PC-9 (cell line): ENCODE measurements around the gene CACNA1B. TPM values are rescaled to one million over a fixed set of nuclear protein-coding genes. Genes with fewer than 3 reads are reported as not detected.

Source experiments
- BruUV-seq: library from RNA; stranded (reverse); fragments of 400-500 nt; replicated peaks from 2 replicates; lab custom pipeline; 2021; lab: Mats Ljungman, UMichigan
- CTCF ChIA-PET: fragments of 300-600 bp; sonication (Branson Sonifier 250); formaldehyde crosslinking; loops from one replicate; lab custom pipeline; 2022; ENCODE audit warnings: antibody characterized with exemption; lab: Charles Lee
- POLR2A ChIA-PET: fragments of 300-600 bp; sonication (Branson Sonifier 250); formaldehyde crosslinking; loops from one replicate; lab custom pipeline; 2022; ENCODE audit warnings: antibody characterized with exemption; ENCODE audit not compliant: unreplicated experiment; lab: Charles Lee
- DNase-seq, 2 experiments: peaks; one replicate each; pipeline versions ENCODE4 v3.0.0 to v3.0.0-alpha.2; 2015 to 2022; ENCODE audit warnings: mixed read lengths in 1 of 2
- H2AFZ ChIP-seq: fragments of 200-600 bp; sonication (generic); 2 replicates; pipeline ENCODE4 v1.8.1; 2017; ENCODE audit warnings: antibody characterized with exemption
- H3F3A ChIP-seq: fragments of 200-600 bp; sonication (generic); 2 replicates; pipeline ENCODE4 v1.8.1; 2017; ENCODE audit warnings: antibody characterized with exemption, mild to moderate bottlenecking, low read depth; ENCODE audit not compliant: insufficient read depth
- H3K27ac ChIP-seq: fragments of 200-600 bp; sonication (generic); 2 replicates; pipeline ENCODE4 v1.6.1; 2016; ENCODE audit warnings: mixed run types
- H3K27me3 ChIP-seq: fragments of 200-600 bp; sonication (generic); 2 replicates; pipeline ENCODE4 v1.6.1; 2016; ENCODE audit warnings: low read depth, mixed run types; ENCODE audit not compliant: insufficient read depth
- H3K36me3 ChIP-seq: fragments of 200-600 bp; sonication (generic); 2 replicates; pipeline ENCODE4 v1.6.1; 2016; ENCODE audit warnings: low read depth, mixed run types
- H3K4me1 ChIP-seq: fragments of 200-600 bp; sonication (generic); replicated peaks from 2 replicates; pipeline ENCODE4 v1.6.1; 2016; ENCODE audit warnings: mixed run types; ENCODE audit not compliant: insufficient read depth
- H3K4me2 ChIP-seq: fragments of 200-600 bp; sonication (generic); 2 replicates; pipeline ENCODE4 v1.6.1; 2017; ENCODE audit warnings: mixed run types
- H3K4me3 ChIP-seq: fragments of 200-600 bp; sonication (generic); 2 replicates; pipeline ENCODE4 v1.6.1; 2016; ENCODE audit warnings: mixed run types
- H3K79me2 ChIP-seq: fragments of 200-600 bp; sonication (generic); 2 replicates; pipeline ENCODE4 v1.6.1; 2017; ENCODE audit warnings: low read depth, mixed run types
- H3K9me2 ChIP-seq: fragments of 200-600 bp; sonication (generic); 2 replicates; pipeline ENCODE4 v1.8.1; 2017; ENCODE audit warnings: mild to moderate bottlenecking; ENCODE audit not compliant: insufficient read depth
- H3K9me3 ChIP-seq: fragments of 200-600 bp; sonication (generic); 2 replicates; pipeline ENCODE4 v1.8.1; 2016; ENCODE audit warnings: low read depth; ENCODE audit not compliant: insufficient read depth
- H4K20me1 ChIP-seq: fragments of 200-600 bp; sonication (generic); 2 replicates; pipeline ENCODE4 v1.8.1; 2017; ENCODE audit not compliant: insufficient read depth
- EZH2 ChIP-seq: fragments of 200-600 bp; sonication (generic); IDR thresholded peaks from 2 replicates; pipeline ENCODE4 v1.8.0; 2017; ENCODE audit warnings: antibody characterized with exemption, low read depth
- intact Hi-C: fragments of 100-400 bp; cut with micrococcal nuclease; formaldehyde crosslinking; loops from one replicate; pipeline ENCODE4 v1.10.0; 2022; ENCODE audit not compliant: unreplicated experiment
- total RNA-seq: library from RNA; stranded (reverse); gene quantifications from 2 replicates; pipeline ENCODE4 v1.2.3, GENCODE V29; 2021
- TF ChIP-seq, protein P1 (sequence below): fragments of 200-600 bp; sonication (generic); conservative IDR thresholded peaks from 2 replicates; pipeline ENCODE4 v1.6.1; 2017; ENCODE audit warnings: mixed run types, antibody characterized with exemption, mild to moderate bottlenecking, moderate library complexity

The CACNA1B gene
- total RNA-seq, 1 experiment from 2014 or later: not detected

DNA sequence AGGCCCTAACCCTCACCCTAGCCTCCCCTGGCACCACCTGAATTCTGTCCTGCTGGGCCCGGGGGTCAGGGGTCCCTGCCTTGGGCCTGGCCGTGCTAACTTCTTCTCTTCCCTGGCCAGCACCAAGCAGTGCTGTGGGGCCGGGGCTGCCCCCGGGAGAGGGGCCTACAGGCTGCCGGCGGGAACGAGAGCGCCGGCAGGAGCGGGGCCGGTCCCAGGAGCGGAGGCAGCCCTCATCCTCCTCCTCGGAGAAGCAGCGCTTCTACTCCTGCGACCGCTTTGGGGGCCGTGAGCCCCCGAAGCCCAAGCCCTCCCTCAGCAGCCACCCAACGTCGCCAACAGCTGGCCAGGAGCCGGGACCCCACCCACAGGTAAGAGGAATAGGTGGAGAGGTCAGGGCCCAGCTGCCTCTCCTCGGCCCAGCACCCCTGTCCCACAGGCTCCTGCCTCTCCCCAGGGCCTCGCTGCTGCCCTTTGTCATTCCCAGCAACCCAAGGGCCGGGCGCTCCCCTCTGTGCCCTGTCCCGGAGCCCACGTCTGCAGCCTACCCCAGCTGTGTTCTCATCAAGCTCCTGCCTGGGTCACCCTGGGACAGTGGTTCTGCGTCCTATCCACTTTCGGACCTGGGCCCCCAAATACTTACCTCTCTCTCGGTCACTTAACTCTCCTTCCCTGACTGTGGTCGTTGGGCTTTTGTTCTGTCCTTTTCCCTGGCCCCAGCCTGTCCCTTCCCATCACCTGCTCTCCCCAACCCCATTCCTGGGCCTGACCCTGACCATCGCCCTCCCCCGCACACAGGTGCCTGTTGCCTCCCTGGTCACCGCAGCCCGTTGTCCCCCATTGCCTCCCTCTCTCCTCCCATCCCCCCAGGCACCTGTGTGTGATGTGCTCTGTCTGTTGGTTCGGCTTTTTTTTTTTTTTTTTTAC lies 243.2 kb downstream of the CACNA1B start:
- no peaks in the 10 kb centered on the region for H3K36me3 ChIP-seq
- POLR2A ChIA-PET: no interaction called here
- no peaks in the 10 kb centered on the region for H3K79me2 ChIP-seq
- no peaks in the 10 kb centered on the region for H3K9me2 ChIP-seq
- no peak for DNase-seq
- no peaks in the 10 kb centered on the region for H4K20me1 ChIP-seq
- intact Hi-C loops: no loop called here
- H3K27me3 ChIP-seq: peaks cover 78% of the 10 kb centered on the region
- no TSS peak for BruUV-seq
- TF ChIP-seq, protein P1, sequence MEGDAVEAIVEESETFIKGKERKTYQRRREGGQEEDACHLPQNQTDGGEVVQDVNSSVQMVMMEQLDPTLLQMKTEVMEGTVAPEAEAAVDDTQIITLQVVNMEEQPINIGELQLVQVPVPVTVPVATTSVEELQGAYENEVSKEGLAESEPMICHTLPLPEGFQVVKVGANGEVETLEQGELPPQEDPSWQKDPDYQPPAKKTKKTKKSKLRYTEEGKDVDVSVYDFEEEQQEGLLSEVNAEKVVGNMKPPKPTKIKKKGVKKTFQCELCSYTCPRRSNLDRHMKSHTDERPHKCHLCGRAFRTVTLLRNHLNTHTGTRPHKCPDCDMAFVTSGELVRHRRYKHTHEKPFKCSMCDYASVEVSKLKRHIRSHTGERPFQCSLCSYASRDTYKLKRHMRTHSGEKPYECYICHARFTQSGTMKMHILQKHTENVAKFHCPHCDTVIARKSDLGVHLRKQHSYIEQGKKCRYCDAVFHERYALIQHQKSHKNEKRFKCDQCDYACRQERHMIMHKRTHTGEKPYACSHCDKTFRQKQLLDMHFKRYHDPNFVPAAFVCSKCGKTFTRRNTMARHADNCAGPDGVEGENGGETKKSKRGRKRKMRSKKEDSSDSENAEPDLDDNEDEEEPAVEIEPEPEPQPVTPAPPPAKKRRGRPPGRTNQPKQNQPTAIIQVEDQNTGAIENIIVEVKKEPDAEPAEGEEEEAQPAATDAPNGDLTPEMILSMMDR: no peak
- TF ChIP-seq EZH2: no peak
- no peaks in the 10 kb centered on the region for H3K9me3 ChIP-seq
- no peak overlapping the region for H2AFZ ChIP-seq
- no peak overlapping the region for H3K4me2 ChIP-seq
- H3K4me3 ChIP-seq: no peak overlapping the region
- CTCF ChIA-PET: no interaction called here
- no peaks in the 10 kb centered on the region for H3F3A ChIP-seq
- no peaks in the 10 kb centered on the region for H3K4me1 ChIP-seq
- H3K27ac ChIP-seq: no peak overlapping the region

DNA sequence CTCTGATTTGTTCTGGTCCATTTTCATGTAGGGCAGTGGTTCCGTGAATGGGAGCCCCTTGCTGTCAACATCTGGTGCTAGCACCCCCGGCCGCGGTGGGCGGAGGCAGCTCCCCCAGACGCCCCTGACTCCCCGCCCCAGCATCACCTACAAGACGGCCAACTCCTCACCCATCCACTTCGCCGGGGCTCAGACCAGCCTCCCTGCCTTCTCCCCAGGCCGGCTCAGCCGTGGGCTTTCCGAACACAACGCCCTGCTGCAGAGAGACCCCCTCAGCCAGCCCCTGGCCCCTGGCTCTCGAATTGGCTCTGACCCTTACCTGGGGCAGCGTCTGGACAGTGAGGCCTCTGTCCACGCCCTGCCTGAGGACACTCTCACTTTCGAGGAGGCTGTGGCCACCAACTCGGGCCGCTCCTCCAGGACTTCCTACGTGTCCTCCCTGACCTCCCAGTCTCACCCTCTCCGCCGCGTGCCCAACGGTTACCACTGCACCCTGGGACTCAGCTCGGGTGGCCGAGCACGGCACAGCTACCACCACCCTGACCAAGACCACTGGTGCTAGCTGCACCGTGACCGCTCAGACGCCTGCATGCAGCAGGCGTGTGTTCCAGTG lies 244.0 kb downstream of the CACNA1B start:
- Histone ChIP-seq H3K4me1 (no peaks in the 10 kb centered on the region), H3F3A (no peaks in the 10 kb centered on the region), H3K79me2 (no peaks in the 10 kb centered on the region), H3K36me3 (no peaks in the 10 kb centered on the region), H3K4me3 (no peak overlapping the region), H3K4me2 (no peak overlapping the region), H3K9me2 (no peaks in the 10 kb centered on the region), H3K27me3 (peaks cover 70% of the 10 kb centered on the region), H4K20me1 (no peaks in the 10 kb centered on the region), H3K27ac (no peak overlapping the region), H3K9me3 (no peaks in the 10 kb centered on the region), H2AFZ (no peak overlapping the region)
- intact Hi-C loops: no loop called here
- DNase-seq: no peak
- POLR2A ChIA-PET: no interaction called here
- TF ChIP-seq, protein P1: no peak
- TF ChIP-seq EZH2: no peak
- BruUV-seq: no TSS peak
- CTCF ChIA-PET: no interaction called here

DNA sequence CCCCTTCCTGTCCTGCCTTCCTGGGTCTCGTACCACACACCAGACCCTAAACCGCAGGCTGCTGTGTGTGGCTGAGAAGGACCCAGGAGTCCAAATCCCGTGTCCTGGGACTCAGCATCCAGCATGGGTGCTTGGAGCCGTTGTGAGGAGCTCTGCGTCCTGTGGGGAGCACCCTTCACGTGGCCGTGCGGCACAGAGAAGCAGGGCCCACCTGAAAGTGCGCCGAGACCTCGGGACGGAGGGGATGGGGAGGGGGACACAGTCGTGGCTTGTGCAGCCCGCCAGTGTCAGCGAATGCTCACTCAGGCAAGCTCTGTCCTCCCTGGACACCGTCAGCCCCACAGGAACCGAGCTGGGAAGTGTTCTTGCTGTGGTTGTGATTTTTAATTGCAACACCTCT lies 244.6 kb downstream of the CACNA1B start:
- Histone ChIP-seq H2AFZ (no peak overlapping the region), H3K4me1 (no peaks in the 10 kb centered on the region), H3K9me2 (no peaks in the 10 kb centered on the region), H3K9me3 (no peaks in the 10 kb centered on the region), H3K27me3 (peaks cover 63% of the 10 kb centered on the region), H4K20me1 (no peaks in the 10 kb centered on the region), H3K4me2 (no peak overlapping the region), H3K27ac (no peak overlapping the region), H3K79me2 (no peaks in the 10 kb centered on the region), H3K4me3 (no peak overlapping the region), H3F3A (no peaks in the 10 kb centered on the region), H3K36me3 (no peaks in the 10 kb centered on the region)
- no peak for DNase-seq
- ChIA-PET POLR2A (no interaction called here), CTCF (no interaction called here)
- TF ChIP-seq, protein P1: no peak
- TF ChIP-seq EZH2: no peak
- intact Hi-C loops: no loop called here
- no TSS peak for BruUV-seq
